Iris pigment epithelial cell (primary cell): ENCODE measurements around the gene NF2.
A peak's percentile ranks its signal among the peaks of the same experiment; 100 is the strongest.
"Not testable (repeated sequence)": the region's sequence is repeated elsewhere in the genome, so short reads cannot be mapped to it uniquely, and the experiment has no call there.

Experiments used
- DNase-seq: peaks from one replicate; pipeline ENCODE4 v3.0.0-alpha.2; 2011; ENCODE audit warnings: low read depth

NF2 gene

GRCh38 chr22:29603358-29604075, at the start of gene NF2:
Gene NF2 (plus strand): TSS chr22:29603633. CDS start chr22:29603999, 366 bp downstream.
- DNase-seq = peak; percentile 100

- DNase-seq = peak; percentile 11
Observed at GRCh38 chr22:29555065-29555644, 48.3 kb upstream of the NF2 start.

GRCh38 chr22:29559030-29559429, 44.4 kb upstream of the NF2 start:
- no peak for DNase-seq

- DNase-seq = no peak
Observed at GRCh38 chr22:29559853-29560252, 43.6 kb upstream of the NF2 start.

GRCh38 chr22:29563652-29564460, 39.6 kb upstream of the NF2 start:
- no peak for DNase-seq

GRCh38 chr22:29566513-29566912, 36.9 kb upstream of the NF2 start:
- not testable (repeated sequence) for DNase-seq

GRCh38 chr22:29567338-29567737, 36.1 kb upstream of the NF2 start:
- DNase-seq = no peak

GRCh38 chr22:29569011-29569678, 34.3 kb upstream of the NF2 start:
- DNase-seq = no peak

GRCh38 chr22:29570456-29570855, 33.0 kb upstream of the NF2 start:
- DNase-seq = no peak

- DNase-seq = no peak
Observed at GRCh38 chr22:29570912-29571549, 32.4 kb upstream of the NF2 start.

GRCh38 chr22:29574762-29575450, 28.5 kb upstream of the NF2 start:
- DNase-seq = no peak

GRCh38 chr22:29578462-29579200, 24.8 kb upstream of the NF2 start:
- DNase-seq = no peak

GRCh38 chr22:29580200-29580810, 23.1 kb upstream of the NF2 start:
- DNase-seq = no peak

- DNase-seq = no peak
Observed at GRCh38 chr22:29581799-29582198, 21.6 kb upstream of the NF2 start.

GRCh38 chr22:29584975-29585374, 18.5 kb upstream of the NF2 start:
- no peak for DNase-seq

GRCh38 chr22:29586193-29586705, 17.2 kb upstream of the NF2 start:
- DNase-seq = not testable (repeated sequence)

GRCh38 chr22:29587938-29588699, 15.3 kb upstream of the NF2 start:
- DNase-seq = peak; percentile 95

- no peak for DNase-seq
Observed at GRCh38 chr22:29593923-29594322, 9.5 kb upstream of the NF2 start.

- DNase-seq = not testable (repeated sequence)
Observed at GRCh38 chr22:29594447-29594846, 9.0 kb upstream of the NF2 start.
